Measurements from ENCODE around the gene SERGEF. TPM values are rescaled to one million over a fixed set of nuclear protein-coding genes. Genes with fewer than 3 reads are reported as not detected.

Gene SERGEF
- polyA plus RNA-seq, 3 donors: 14.3 to 33.7 (median 33.3) TPM

DNA sequence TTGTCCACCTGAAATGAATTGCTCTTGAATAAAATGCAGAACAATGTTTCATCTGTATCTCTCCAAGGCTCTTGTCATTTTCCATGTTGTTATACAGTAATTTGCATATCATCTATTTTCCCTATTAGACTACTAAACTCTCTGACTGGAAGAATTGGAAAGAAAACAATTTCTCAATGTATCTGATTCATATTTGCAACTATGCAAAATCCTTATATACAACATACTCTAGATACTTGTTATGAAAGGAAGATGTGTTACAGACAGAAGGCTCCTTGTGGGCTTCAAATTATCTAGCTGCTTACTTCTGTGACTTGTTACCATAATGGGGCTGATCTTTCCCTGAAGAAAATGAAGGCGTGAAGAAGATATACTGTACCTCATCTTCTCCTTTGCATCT, 9.6 kb upstream of the SERGEF start:
- DNase-seq: no peak
- no CpG with 5 or more reads among the region's 1 CpG for WGBS (ENCODE audit: insufficient coverage)
- no peak overlapping the region for H3K27ac Mint-ChIP-seq
- Histone ChIP-seq H3K4me3 (replicated peaks in 1 of 3; ENCODE audit: low read depth in 2 of 3, low read length in 3 of 3) (no peak overlapping the region), H3K36me3 (replicated peaks in 1 of 2; ENCODE audit: control insufficient read depth in 1 of 2, insufficient read depth in 2 of 2, low read length in 2 of 2) (no peaks in the 10 kb centered on the region), H3K9ac (ENCODE audit: insufficient read depth, low read length, poor library complexity, severe bottlenecking) (no peak overlapping the region), H3K79me2 (ENCODE audit: insufficient read depth, low read length) (no peaks in the 10 kb centered on the region), H2AFZ (ENCODE audit: insufficient read depth, low read depth, low read length, poor library complexity, severe bottlenecking) (no peak overlapping the region), H3K4me2 (replicated peaks; ENCODE audit: extremely low read depth, low read length, poor library complexity, severe bottlenecking) (no peak overlapping the region), H3K4me1 (ENCODE audit: control insufficient read depth in 1 of 2, insufficient read depth in 2 of 2, low read length in 2 of 2) (no peaks in the 10 kb centered on the region), H4K20me1 (ENCODE audit: insufficient read depth, low read length) (no peaks in the 10 kb centered on the region), H3K27me3 (ENCODE audit: control insufficient read depth in 2 of 2, insufficient read depth in 2 of 2, low read length in 2 of 2) (no peaks in the 10 kb centered on the region), H3K9me3 (replicated peaks in 1 of 2; ENCODE audit: control insufficient read depth in 1 of 2, insufficient read depth in 1 of 2, low read length in 2 of 2) (no peaks in the 10 kb centered on the region), H3K27ac (ENCODE audit: low read depth in 1 of 2, low read length in 2 of 2) (no peak overlapping the region)
- intact Hi-C loops (cut with micrococcal nuclease): no loop called here
- peaks cover 0 to 2% (median 2%) of the 10 kb centered on the region in 3 donors for H3K27me3 Mint-ChIP-seq (ENCODE audit: low read depth in 3 of 3)
- H3K36me3 Mint-ChIP-seq: no peaks in the 10 kb centered on the region
- H3K4me3 Mint-ChIP-seq: no peak overlapping the region
- no peaks in the 10 kb centered on the region for H3K9me3 Mint-ChIP-seq
- TF ChIP-seq, protein P1, sequence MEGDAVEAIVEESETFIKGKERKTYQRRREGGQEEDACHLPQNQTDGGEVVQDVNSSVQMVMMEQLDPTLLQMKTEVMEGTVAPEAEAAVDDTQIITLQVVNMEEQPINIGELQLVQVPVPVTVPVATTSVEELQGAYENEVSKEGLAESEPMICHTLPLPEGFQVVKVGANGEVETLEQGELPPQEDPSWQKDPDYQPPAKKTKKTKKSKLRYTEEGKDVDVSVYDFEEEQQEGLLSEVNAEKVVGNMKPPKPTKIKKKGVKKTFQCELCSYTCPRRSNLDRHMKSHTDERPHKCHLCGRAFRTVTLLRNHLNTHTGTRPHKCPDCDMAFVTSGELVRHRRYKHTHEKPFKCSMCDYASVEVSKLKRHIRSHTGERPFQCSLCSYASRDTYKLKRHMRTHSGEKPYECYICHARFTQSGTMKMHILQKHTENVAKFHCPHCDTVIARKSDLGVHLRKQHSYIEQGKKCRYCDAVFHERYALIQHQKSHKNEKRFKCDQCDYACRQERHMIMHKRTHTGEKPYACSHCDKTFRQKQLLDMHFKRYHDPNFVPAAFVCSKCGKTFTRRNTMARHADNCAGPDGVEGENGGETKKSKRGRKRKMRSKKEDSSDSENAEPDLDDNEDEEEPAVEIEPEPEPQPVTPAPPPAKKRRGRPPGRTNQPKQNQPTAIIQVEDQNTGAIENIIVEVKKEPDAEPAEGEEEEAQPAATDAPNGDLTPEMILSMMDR (IDR thresholded peaks at IDR 0.05): no peak
- no peaks in the 10 kb centered on the region for H3K4me1 Mint-ChIP-seq

DNA sequence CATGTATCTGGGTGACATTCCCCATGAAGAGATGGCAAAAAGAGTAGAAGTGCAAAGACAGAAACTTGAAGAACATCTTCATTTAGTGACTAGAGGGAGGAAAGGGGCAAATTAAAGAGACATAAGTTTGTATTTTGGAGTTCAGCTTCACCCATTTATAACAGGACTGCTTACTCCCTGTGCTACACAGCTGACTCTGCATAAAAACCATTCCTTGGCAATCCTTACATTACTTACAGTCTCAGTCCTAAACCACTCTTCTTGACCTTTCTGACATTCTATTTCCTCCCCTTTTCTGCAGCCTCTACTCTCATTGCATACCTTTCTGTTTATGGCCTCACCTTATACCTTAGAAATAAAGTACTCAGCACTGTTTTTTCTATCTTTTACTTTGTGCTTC, 6.8 kb upstream of the SERGEF start:
- no peak for DNase-seq
- H3K4me3 Mint-ChIP-seq: no peak overlapping the region

More for the DNA sequence above, 6.8 kb upstream of the SERGEF start:
- Mint-ChIP-seq H3K27me3 (ENCODE audit: low read depth in 3 of 3) (peaks cover 6 to 11% (median 8%) of the 10 kb centered on the region in 3 donors), H3K9me3 (no peaks in the 10 kb centered on the region), H3K36me3 (no peaks in the 10 kb centered on the region), H3K27ac (no peak overlapping the region), H3K4me1 (no peaks in the 10 kb centered on the region)
- H3K27me3 ChIP-seq (ENCODE audit: control insufficient read depth in 2 of 2, insufficient read depth in 2 of 2, low read length in 2 of 2): peaks cover 5% of the 10 kb centered on the region in 2 donors
- H3K9me3 ChIP-seq (replicated peaks in 1 of 2; ENCODE audit: control insufficient read depth in 1 of 2, insufficient read depth in 1 of 2, low read length in 2 of 2): no peaks in the 10 kb centered on the region
- TF ChIP-seq, protein P1 (IDR thresholded peaks at IDR 0.05): no peak
- H3K27ac ChIP-seq (ENCODE audit: low read depth in 1 of 2, low read length in 2 of 2): no peak overlapping the region
- no peaks in the 10 kb centered on the region for H3K4me1 ChIP-seq (ENCODE audit: control insufficient read depth in 1 of 2, insufficient read depth in 2 of 2, low read length in 2 of 2)
- H3K9ac ChIP-seq (ENCODE audit: insufficient read depth, low read length, poor library complexity, severe bottlenecking): no peak overlapping the region
- H3K79me2 ChIP-seq (ENCODE audit: insufficient read depth, low read length): no peaks in the 10 kb centered on the region
- H4K20me1 ChIP-seq (ENCODE audit: insufficient read depth, low read length): no peaks in the 10 kb centered on the region
- H3K36me3 ChIP-seq (replicated peaks in 1 of 2; ENCODE audit: control insufficient read depth in 1 of 2, insufficient read depth in 2 of 2, low read length in 2 of 2): no peaks in the 10 kb centered on the region
- H3K4me2 ChIP-seq (replicated peaks; ENCODE audit: extremely low read depth, low read length, poor library complexity, severe bottlenecking): no peak overlapping the region
- H2AFZ ChIP-seq (ENCODE audit: insufficient read depth, low read depth, low read length, poor library complexity, severe bottlenecking): no peak overlapping the region
- no peak overlapping the region for H3K4me3 ChIP-seq (replicated peaks in 1 of 3; ENCODE audit: low read depth in 2 of 3, low read length in 3 of 3)
- intact Hi-C loops (cut with micrococcal nuclease): loop anchor here in 1 of 2 donors (10.0 kb wide), 1 partner anchor 85 kb away; the partner anchor contains the start of gene SAAL1

Measured in CD14-positive monocyte (primary cell).